Measurements from ENCODE around the gene F11R. TPM values are rescaled to one million over a fixed set of nuclear protein-coding genes. Genes with fewer than 3 reads are reported as not detected.
A peak's percentile ranks its signal among the peaks of the same experiment; 100 is the strongest.

F11R gene
- total and polyA plus RNA-seq, 2 donors (not counting 3 experiments of a cell fraction or from before 2014, with no cell fraction given) = 97.0 to 124 TPM

GRCh38 chr1:161018631-161018930 is 2.4 kb downstream of the F11R start:
- Histone ChIP-seq H3K9me1 (replicated peaks; ENCODE audit: control insufficient read depth, extremely low read depth, insufficient read depth, low read length) (no peaks in the 10 kb centered on the region), H2AFZ (ENCODE audit: low read depth, low read length) (no peak overlapping the region), H3K27me3 (ENCODE audit: control insufficient read depth in 2 of 2, insufficient read depth in 2 of 2, low read length in 2 of 2) (no peaks in the 10 kb centered on the region), H3K9ac (replicated peaks; ENCODE audit: extremely low read depth, insufficient read depth, low read length) (no peak overlapping the region), H4K20me1 (replicated peaks; ENCODE audit: control insufficient read depth, extremely low read depth, insufficient read depth, low read length) (no peaks in the 10 kb centered on the region), H3K36me3 (ENCODE audit: control insufficient read depth in 2 of 2, extremely low read depth in 1 of 2, insufficient read depth in 2 of 2, low read length in 2 of 2) (no peaks in the 10 kb centered on the region), H3K27ac (ENCODE audit: insufficient read depth, low read depth, low read length) (no peak overlapping the region), H3K4me2 (ENCODE audit: insufficient read depth, low read length) (peak overlapping the region; percentile 46), H3K79me2 (ENCODE audit: control insufficient read depth, insufficient read depth, low read length) (peaks cover 24% of the 10 kb centered on the region), H3K4me1 (ENCODE audit: control insufficient read depth, extremely low read depth, insufficient read depth, low read length) (peaks cover 48% of the 10 kb centered on the region), H3K9me3 (replicated peaks; ENCODE audit: control insufficient read depth, insufficient read depth, low read length) (no peaks in the 10 kb centered on the region), H3K4me3 (replicated peaks in 1 of 3; ENCODE audit: insufficient read depth in 1 of 3, low read depth in 1 of 3, low read length in 3 of 3) (peak overlapping the region in 1 of 3 experiments; percentile 20)
- BruUV-seq (replicated peaks) = no TSS peak
- CTCF ChIA-PET = interaction anchor here (0.6 to 5.6 kb wide), 6 partner anchors 22 to 79 kb away, joined by 3 to 100 read pairs (median 4); partner anchors contain the start of genes KLHDC9 and USF1
- intact Hi-C loops (cut with micrococcal nuclease) = no loop called here
- POLR2A ChIA-PET = no interaction called here
- dilution Hi-C loops (cut with MboI; ENCODE audit: extremely low pct_ligation_motif_present, low sequenced_read_pairs) = no loop called here
- TF ChIP-seq JUN (IDR thresholded peaks at IDR 0.05; ENCODE audit: borderline replicate concordance, insufficient read depth, insufficient read length, low read depth) (no peak), GATA2 (IDR thresholded peaks at IDR 0.05; ENCODE audit: insufficient read depth, insufficient read length, low read depth, low read length) (no peak), POLR2AphosphoS5 (IDR thresholded peaks at IDR 0.05; ENCODE audit: insufficient read depth, low read depth, low read length) (no peak), FOS (IDR thresholded peaks at IDR 0.05; ENCODE audit: borderline replicate concordance, insufficient read depth, low read length) (no peak), MAX (IDR thresholded peaks at IDR 0.05; ENCODE audit: insufficient read depth, insufficient read length) (no peak), POLR2A (IDR thresholded peaks at IDR 0.05; ENCODE audit: low read depth, low read length) (no peak), MYC (IDR thresholded peaks at IDR 0.05; ENCODE audit: low read depth, low read length) (no peak), EZH2 (IDR thresholded peaks at IDR 0.05; ENCODE audit: borderline replicate concordance, low read depth, low read length, severe bottlenecking) (no peak), CTCF (IDR thresholded peaks at IDR 0.05; ENCODE audit: extremely low read depth in 1 of 2, insufficient read depth in 1 of 2, low read depth in 1 of 2, low read length in 2 of 2) (no peak)
- DNase-seq (ENCODE audit: low read depth, low spot score) (no peak), FAIRE-seq (no peak)
